ENCODE measurements around the gene PRKCD.

GRCh38 chr3:53230789-53231188 is 69.8 kb downstream of the PRKCD start:
- TF ChIP-seq NFRKB (IDR thresholded peaks at IDR 0.05) = no peak
- no peak for TF ChIP-seq FOXA1 (IDR thresholded peaks at IDR 0.05)
- no peak for TF ChIP-seq PKNOX1 (IDR thresholded peaks at IDR 0.05)
- TF ChIP-seq FOXM1 (IDR thresholded peaks at IDR 0.05; ENCODE audit: borderline replicate concordance) = no peak
- no peak for TF ChIP-seq BHLHE40 (IDR thresholded peaks at IDR 0.05; ENCODE audit: borderline replicate concordance)
- TF ChIP-seq FOXK2 (IDR thresholded peaks at IDR 0.05) = no peak
- TF ChIP-seq CTBP1 (IDR thresholded peaks at IDR 0.05; ENCODE audit: borderline replicate concordance) = no peak
- TF ChIP-seq ZNF384 (IDR thresholded peaks at IDR 0.05) = no peak
- TF ChIP-seq HDGF (IDR thresholded peaks at IDR 0.05; ENCODE audit: borderline replicate concordance) = no peak
- no peak for TF ChIP-seq TARDBP (IDR thresholded peaks at IDR 0.05)
- TF ChIP-seq ELF4 (IDR thresholded peaks at IDR 0.05) = no peak
- no peak for TF ChIP-seq LEF1 (IDR thresholded peaks at IDR 0.05; ENCODE audit: borderline replicate concordance)
